HEK293 (cell line): ENCODE measurements around the gene PPP3CA.

Experiments
- YY1 ChIP-seq: fragments of 450-650 bp; formaldehyde crosslinking; IDR thresholded peaks from 2 replicates; pipeline ENCODE4 v1.5.1; 2018; ENCODE audit warnings: missing biosample characterization, missing genetic modification characterization
- ZNF114 ChIP-seq: fragments of 450-650 bp; formaldehyde crosslinking; IDR thresholded peaks from 2 replicates; pipeline ENCODE4 v1.5.0; 2017; ENCODE audit warnings: missing biosample characterization, missing genetic modification characterization
- ZNF121 ChIP-seq: fragments of 450-650 bp; formaldehyde crosslinking; IDR thresholded peaks from 2 replicates; pipeline ENCODE4 v1.5.1; 2016; ENCODE audit warnings: missing biosample characterization, missing genetic modification characterization
- ZNF274 ChIP-seq, 2 experiments: fragments of 200-500 bp in 1 of 2; fragments of 450-650 bp in 1 of 2; sonication (Bioruptor generic) in 1 of 2; formaldehyde crosslinking in 1 of 2; IDR thresholded peaks; 2 replicates each; pipeline versions ENCODE4 v1.5.1 to v1.6.1; 2014 to 2016; ENCODE audit warnings: borderline replicate concordance in 1 of 2, inconsistent platforms in 1 of 2, low read length in 1 of 2, missing biosample characterization in 1 of 2, missing genetic modification characterization in 1 of 2
- TF ChIP-seq, protein P1 (sequence below): fragments of 450-650 bp; formaldehyde crosslinking; IDR thresholded peaks from 2 replicates; pipeline ENCODE4 v1.5.1; 2016; ENCODE audit warnings: missing biosample characterization, missing genetic modification characterization
- TF ChIP-seq, protein P2 (sequence below): fragments of 450-650 bp; formaldehyde crosslinking; IDR thresholded peaks from 2 replicates; pipeline ENCODE4 v1.5.1; 2017; ENCODE audit warnings: missing biosample characterization, missing genetic modification characterization
- TF ChIP-seq, protein P3 (sequence below): fragments of 450-650 bp; formaldehyde crosslinking; IDR thresholded peaks from 2 replicates; pipeline ENCODE4 v1.5.1; 2016; ENCODE audit warnings: missing biosample characterization, missing genetic modification characterization
- TF ChIP-seq, protein P4 (sequence below): fragments of 450-650 bp; formaldehyde crosslinking; IDR thresholded peaks from 2 replicates; pipeline ENCODE4 v1.5.1; 2016; ENCODE audit warnings: missing biosample characterization, missing genetic modification characterization

DNA sequence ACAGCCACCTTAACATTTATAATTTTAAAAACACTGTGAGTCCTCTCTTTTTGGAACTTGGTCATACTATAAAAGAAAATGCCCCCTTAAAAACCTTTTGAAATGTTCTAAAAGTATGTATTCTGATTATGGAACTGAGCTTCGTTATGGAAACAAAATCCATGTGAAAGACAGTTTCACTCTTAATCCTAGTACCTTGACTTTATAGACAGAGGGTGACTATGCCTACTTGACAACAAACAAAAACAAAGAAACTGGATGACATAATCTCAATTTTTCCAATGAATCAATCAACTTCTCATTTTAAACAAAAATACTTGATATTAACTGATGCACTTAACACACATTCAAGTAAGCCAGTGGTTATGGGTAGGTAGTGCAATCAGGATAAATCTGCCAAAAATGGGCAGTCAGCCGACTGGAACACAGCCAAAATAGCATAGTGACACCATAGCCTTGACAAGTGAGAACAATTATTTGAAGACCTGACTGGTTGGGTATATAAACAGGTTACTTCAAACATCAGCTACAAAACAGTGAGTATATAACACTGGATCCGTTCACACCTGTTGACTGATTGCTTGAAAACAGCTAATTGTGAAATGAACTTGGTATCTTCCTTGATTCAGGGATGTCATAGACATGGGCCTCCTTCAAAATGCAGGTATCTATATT, 265.5 kb downstream of the PPP3CA start:
- TF ChIP-seq ZNF114 (tag by site-specific recombination) = no peak
- TF ChIP-seq, protein P1, sequence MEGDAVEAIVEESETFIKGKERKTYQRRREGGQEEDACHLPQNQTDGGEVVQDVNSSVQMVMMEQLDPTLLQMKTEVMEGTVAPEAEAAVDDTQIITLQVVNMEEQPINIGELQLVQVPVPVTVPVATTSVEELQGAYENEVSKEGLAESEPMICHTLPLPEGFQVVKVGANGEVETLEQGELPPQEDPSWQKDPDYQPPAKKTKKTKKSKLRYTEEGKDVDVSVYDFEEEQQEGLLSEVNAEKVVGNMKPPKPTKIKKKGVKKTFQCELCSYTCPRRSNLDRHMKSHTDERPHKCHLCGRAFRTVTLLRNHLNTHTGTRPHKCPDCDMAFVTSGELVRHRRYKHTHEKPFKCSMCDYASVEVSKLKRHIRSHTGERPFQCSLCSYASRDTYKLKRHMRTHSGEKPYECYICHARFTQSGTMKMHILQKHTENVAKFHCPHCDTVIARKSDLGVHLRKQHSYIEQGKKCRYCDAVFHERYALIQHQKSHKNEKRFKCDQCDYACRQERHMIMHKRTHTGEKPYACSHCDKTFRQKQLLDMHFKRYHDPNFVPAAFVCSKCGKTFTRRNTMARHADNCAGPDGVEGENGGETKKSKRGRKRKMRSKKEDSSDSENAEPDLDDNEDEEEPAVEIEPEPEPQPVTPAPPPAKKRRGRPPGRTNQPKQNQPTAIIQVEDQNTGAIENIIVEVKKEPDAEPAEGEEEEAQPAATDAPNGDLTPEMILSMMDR (tag by site-specific recombination) = no peak
- TF ChIP-seq YY1 (tag by site-specific recombination) = no peak
- TF ChIP-seq ZNF121 (tag by site-specific recombination) = no peak
- TF ChIP-seq ZNF274 (IDR thresholded peaks at IDR 0.05; ENCODE audit: low read length) = no peak
- TF ChIP-seq ZNF274 (tag by site-specific recombination; IDR thresholded peaks at IDR 0.05; ENCODE audit: borderline replicate concordance) = no peak
- TF ChIP-seq, protein P2, sequence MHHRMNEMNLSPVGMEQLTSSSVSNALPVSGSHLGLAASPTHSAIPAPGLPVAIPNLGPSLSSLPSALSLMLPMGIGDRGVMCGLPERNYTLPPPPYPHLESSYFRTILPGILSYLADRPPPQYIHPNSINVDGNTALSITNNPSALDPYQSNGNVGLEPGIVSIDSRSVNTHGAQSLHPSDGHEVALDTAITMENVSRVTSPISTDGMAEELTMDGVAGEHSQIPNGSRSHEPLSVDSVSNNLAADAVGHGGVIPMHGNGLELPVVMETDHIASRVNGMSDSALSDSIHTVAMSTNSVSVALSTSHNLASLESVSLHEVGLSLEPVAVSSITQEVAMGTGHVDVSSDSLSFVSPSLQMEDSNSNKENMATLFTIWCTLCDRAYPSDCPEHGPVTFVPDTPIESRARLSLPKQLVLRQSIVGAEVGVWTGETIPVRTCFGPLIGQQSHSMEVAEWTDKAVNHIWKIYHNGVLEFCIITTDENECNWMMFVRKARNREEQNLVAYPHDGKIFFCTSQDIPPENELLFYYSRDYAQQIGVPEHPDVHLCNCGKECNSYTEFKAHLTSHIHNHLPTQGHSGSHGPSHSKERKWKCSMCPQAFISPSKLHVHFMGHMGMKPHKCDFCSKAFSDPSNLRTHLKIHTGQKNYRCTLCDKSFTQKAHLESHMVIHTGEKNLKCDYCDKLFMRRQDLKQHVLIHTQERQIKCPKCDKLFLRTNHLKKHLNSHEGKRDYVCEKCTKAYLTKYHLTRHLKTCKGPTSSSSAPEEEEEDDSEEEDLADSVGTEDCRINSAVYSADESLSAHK (tag by site-specific recombination) = no peak
- TF ChIP-seq, protein P3, sequence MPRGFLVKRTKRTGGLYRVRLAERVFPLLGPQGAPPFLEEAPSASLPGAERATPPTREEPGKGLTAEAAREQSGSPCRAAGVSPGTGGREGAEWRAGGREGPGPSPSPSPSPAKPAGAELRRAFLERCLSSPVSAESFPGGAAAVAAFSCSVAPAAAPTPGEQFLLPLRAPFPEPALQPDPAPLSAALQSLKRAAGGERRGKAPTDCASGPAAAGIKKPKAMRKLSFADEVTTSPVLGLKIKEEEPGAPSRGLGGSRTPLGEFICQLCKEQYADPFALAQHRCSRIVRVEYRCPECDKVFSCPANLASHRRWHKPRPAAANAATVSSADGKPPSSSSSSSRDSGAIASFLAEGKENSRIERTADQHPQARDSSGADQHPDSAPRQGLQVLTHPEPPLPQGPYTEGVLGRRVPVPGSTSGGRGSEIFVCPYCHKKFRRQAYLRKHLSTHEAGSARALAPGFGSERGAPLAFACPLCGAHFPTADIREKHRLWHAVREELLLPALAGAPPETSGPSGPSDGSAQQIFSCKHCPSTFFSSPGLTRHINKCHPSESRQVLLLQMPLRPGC (tag by site-specific recombination) = no peak
- TF ChIP-seq, protein P4, sequence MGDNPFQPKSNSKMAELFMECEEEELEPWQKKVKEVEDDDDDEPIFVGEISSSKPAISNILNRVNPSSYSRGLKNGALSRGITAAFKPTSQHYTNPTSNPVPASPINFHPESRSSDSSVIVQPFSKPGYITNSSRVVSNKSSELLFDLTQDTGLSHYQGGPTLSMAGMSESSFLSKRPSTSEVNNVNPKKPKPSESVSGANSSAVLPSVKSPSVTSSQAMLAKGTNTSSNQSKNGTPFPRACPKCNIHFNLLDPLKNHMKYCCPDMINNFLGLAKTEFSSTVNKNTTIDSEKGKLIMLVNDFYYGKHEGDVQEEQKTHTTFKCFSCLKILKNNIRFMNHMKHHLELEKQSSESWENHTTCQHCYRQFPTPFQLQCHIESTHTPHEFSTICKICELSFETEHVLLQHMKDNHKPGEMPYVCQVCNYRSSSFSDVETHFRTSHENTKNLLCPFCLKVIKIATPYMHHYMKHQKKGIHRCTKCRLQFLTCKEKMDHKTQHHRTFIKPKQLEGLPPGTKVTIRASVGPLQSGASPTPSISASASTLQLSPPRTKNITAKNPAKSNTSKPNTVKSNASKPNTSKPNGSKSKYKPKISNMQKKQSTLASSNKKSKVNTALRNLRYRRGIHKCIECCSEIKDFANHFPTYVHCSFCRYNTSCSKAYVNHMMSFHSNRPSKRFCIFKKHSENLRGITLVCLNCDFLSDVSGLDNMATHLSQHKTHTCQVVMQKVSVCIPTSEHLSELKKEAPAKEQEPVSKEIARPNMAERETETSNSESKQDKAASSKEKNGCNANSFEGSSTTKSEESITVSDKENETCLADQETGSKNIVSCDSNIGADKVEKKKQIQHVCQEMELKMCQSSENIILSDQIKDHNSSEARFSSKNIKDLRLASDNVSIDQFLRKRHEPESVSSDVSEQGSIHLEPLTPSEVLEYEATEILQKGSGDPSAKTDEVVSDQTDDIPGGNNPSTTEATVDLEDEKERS (tag by site-specific recombination) = no peak
